Stimulated activated CD8-positive, alpha-beta memory T cell treated with anti-CD3 and anti-CD28 coated beads, Interleukin-4, amount 100 ng/mL, for 24 hours (primary cell): Measurements from ENCODE around the gene FNDC3B.
"Not testable (repeated sequence)": the region's sequence is repeated elsewhere in the genome, so short reads cannot be mapped to it uniquely, and the experiment has no call there.

Experiments
- DNase-seq: peaks from one replicate; pipeline ENCODE4 v3.0.0-alpha.2; 2020; ENCODE audit warnings: low read depth

Gene FNDC3B

DNA sequence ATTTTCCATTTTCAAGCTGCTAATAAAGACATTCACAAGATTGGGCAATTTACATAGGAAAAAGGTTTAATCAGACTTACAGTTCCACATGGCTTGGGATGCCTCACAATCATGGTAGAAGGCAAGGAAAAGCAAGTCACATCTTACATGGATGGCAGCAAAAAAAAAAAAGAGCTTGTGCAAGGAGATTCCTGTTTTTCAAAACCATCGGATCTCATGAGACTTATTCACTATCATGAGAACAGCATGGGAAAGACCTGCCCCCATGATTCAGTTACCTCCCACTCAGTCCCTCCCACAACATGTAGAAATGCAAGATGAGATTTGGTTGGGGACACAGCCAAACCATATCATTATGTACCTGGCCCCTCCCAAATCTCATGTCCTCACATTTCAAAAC, 202.0 kb downstream of the FNDC3B start:
- no peak for DNase-seq

DNA sequence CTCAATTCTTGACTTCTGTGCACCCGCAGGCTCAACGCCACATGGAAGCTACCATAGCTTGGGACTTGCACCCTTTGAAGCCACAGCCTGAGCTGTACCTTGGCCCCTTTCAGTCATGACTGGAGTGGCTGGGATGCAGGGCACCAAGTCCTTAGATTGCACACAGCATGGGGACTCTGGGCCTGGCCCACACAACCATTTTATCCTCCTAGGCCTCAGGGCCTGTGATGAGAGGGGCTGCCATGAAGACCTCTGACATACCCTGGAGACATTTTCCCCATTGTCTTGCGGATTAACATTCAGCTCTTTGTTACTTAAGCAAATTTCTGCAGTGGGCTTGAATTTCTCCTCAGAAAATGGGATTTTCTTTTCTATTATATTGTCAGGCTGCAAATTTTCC, 203.1 kb downstream of the FNDC3B start:
- DNase-seq: not testable (repeated sequence)

DNA sequence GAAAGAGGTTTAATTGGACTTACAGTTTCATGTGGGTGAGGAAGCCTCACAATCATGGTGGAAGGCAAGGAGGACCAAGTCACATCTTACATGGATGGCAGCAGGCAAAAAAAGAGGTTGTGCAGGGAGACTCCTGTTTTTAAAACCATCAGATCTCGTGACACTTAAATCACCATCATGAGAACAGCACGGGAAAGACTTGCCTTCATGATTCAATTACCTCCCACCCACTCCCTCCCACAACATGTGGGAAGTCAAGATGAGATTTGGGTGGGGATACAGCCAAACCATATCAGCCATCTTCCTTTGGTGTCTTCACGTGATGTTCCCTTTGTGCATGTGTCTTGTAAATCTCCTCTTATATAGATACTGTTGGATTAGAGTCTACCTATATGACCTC, 204.0 kb downstream of the FNDC3B start:
- DNase-seq: not testable (repeated sequence)

DNA sequence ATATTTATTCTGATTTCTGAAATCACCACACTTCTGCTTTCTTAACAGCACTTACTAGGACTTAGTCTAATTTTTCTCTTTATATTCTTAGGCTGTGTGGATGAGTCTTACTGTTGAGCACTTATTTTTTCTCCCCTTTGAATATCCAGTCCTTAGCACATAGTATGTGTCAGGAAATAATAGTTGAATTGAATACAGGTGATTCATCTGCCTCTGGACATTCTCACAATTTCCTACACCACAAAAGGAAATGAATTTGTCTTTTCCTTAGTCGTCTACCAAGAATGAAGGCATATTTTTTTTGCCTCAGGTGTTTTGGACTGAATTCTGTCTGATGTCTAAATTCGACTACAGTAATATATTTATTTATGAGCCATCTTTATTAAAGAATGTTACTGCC, 204.6 kb downstream of the FNDC3B start:
- DNase-seq: no peak

DNA sequence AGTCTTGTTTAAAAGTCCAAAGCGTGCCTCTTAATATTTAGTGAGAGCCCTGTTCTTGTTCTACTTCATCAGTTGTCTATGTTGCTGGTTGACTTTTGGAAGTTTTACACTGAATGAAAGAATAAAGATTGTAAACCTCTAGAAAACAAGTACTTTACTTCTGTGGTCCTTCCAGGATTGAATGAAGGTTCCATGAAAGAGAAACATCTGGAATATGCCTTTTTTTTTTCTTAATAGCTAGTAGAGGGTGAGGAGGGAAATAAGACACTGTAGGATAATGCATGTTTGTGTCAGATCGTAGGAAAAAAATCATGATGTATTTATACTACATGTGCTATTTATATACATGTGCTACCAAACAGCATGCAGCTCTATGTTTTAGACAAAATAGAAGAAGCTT, 205.9 kb downstream of the FNDC3B start:
- no peak for DNase-seq

DNA sequence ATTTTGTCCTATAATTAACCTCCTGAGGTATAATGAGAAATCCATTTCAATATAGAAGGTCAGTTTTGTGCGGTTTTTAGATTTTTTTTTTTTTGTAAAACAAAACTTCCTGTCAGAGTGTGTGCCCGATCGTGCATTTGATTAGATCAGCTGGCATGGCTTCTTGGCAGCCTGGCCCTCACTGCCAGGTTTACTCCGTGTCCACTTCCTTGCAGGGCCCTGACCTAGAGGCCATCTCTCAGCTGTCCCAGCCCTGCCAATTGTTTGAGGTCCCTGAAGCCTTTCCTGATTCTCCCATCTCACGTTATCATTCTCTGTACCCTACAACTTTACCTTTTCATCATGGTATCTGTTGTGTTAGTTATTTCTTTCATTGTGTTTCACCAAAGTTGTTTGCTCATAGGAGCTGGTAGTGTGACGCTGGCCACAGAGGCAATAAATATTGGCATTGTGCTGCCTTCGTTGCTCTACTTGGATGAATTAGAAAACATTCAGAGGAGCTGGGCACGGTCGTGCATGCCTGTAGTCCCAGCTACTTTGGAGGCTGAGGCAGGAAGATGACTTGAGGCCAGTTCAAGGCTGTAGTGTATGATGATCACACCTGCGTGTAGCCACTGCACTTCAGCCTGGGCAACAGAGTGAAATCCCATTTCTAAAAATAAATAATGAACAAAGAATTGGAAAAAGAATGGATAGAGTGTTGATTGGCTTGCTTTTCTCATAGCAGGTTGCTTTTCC, 206.9 kb downstream of the FNDC3B start:
- no peak for DNase-seq

DNA sequence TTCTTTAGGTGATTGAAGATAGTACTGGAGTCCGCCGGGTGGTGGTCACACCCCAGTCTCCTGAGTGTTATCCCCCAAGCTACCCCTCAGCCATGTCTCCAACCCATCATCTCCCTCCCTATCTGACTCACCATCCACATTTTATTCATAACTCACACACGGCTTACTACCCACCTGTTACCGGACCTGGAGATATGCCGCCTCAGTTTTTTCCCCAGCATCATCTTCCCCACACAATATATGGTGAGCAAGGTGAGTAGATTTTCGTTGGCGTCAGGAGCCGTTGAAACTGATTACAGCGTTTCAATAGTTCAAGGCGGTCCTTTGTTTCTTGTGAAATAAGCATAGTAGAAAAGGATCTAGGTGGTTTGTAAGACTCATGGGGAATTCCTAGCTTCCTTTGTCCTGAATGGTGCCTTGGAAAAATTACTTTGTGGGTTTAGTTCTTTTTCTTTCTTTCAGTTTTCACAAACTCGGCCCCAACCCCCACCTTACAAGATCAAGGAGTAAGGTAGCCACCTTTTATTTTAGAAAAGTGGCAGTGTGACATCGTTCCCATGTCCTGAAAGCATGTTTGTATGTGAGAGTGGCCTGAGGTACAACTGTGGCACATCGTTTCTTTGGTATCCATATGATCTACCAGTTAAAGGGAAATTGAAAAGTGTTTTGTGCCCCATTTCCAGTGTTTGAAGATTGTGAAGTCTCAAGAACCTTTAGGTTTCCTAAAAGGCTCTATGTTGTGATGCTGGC, 208.3 kb downstream of the FNDC3B start:
- no peak for DNase-seq

DNA sequence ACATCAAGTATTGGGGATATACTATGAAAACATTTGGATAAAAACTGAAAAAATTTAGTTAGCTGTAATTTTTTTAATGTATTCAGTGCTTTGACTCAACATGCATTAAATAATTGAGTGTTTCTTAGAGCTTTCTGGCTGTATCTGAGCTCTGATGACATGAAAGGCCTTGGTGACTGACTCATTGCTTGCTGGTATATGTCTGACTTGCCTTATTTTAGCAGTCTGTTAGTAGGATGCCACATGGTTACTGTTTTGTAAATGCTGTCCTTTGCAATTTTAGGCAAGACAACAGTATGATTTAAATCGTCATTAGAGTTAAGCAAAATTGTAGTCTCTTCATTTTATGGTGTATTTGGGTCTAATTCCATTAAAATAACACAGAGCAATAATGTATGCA, 209.7 kb downstream of the FNDC3B start:
- no peak for DNase-seq

DNA sequence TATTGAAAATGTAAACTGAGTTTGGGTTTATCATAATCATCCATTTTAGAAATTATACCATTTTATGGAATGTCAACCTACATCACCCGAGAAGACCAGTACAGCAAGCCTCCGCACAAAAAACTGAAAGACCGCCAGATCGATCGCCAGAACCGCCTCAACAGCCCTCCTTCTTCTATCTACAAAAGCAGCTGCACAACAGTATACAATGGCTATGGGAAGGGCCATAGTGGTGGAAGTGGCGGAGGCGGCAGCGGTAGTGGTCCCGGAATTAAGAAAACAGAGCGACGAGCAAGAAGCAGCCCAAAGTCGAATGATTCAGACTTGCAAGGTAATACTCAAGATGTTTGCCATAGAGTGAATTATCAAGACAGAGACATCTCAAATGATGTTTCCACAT, 211.8 kb downstream of the FNDC3B start:
- no peak for DNase-seq

DNA sequence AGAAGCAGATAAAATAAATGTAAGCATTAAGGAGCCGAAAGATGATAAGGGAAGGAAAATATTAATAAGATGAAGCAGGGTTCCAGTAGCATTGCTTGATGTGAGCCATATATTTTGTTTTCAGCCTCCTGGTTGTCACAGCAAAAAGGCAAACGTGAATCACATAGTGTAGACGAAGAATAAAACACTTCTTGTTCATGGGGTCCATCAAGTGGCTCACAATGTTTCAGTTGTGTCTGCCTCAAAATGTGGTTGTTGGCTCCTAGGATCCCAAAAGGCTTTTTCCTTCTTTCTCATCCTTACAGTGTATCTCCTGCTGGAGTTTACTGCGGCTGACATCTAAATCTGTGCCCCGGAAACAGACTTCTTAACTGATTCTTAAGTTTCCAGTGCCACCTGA, 213.8 kb downstream of the FNDC3B start:
- no peak for DNase-seq

DNA sequence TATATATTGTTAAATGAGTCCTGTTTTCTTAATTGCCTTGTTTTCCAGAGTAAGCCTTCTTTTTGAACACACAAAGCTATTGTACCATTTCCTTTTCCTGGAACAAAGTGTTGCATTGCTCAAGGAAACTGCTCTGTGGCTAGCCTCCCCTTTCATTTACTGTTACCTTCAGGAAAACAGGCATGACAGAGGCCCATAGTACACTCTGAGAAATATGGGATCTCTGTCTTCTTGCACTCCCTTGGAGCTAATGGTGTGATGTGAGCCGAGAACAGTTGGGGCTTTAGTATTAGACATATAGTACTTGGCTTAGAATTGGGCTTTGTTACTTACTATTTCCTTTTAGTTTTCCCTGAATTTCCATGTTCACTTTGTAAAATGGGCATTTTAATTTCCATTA, 215.2 kb downstream of the FNDC3B start:
- DNase-seq: no peak

DNA sequence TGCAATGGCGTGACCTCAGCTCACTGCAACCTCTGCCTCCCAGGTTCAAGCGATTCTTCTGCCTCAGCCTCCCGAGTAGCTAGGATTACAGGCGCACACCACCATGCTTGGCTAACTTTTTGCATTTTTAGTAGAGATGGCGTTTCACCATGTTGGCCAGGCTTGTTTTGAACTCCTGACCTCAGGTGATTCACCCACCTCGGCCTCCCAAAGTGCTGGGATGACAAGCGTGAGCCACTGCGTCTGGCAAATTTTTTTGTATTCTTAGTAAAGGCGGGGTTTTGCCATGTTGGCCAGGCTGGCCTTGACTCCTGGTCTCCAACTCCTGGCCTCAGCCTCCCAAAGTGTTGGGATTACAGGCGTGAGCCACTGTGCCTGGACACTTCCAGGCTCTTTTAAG, 215.9 kb downstream of the FNDC3B start:
- DNase-seq: not testable (repeated sequence)

DNA sequence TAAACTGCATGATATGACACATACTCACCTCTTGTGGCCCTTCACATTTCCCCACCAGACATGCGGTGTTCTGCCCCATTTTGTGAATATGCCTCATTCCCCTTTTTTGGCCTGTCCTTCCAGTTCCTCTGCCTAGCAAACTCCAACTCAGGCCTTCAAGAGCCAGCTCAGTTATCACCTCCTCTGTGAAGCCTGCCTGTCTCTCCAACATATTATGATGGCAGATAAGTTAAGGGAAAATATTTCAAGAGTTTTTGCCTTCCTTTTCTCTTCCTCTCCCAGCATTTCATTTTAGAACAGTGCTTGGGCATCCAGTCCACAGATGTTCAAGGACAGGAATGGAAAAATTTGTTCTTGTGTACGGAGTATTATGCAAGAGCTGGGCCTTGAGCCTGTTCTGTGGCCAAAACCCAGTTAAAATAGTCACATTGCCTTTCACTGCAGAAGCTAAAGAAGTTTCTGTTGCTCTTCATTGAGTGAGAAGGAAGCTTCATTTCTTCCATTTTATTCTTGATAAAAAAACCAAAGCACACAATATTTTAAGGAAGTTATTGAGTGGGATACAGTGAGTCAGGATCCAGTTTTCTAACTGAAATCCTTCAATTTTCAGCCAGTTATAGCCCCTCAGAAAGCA, 216.8 kb downstream of the FNDC3B start:
- DNase-seq: no peak

DNA sequence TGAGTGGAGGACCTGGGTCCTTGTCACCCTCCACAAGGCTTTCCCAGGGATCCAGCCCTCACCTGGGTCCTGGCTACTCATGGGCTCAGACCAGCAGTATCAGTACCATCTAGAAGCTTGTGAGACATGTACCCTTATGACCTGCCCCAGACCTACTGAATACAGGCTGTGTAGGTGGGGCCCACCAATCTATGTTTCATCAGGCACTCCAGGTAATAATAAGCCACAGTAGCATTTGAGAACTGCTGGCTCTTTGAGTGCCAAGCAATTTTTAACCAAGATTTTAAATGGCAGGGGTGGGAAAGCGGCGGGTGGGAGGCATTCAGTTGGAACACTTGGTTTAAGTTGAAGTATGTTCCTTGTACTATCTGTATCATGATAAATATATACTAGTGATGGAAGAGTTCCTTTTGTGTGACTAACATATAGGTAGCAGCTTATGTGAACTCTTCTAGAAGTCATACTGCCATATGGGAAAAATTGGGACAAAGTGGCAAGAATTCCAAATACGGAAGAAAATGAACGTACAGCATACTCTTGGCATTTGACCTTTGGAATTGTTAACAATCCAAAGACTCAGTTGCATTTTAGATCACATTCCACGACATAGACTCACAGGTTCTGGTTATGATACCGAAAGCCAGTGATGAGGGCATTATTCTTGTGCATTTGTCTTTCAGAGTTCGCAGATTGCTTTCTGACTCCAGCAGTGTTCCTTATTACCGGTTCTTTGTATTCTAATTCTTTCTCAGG, 218.4 kb downstream of the FNDC3B start:
- no peak for DNase-seq

DNA sequence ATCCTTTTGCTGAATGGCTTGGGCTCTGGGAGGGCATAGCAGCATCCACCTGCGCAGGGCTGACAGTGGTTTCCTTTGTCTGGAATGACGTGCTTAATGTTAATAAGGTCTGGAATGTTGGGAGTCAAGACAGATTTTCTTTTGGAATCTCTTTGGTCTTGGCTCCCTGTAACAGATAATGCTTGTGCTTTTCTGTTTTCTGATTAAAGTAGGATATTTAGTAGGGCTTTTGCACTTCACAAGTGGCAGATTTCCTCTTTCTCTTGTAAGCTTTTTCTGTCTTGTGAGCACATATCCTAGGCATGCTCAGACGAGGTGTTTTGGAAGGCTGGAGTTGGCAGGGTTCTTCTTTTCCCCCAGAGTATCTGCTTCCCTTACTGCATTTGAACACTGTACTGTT, 219.2 kb downstream of the FNDC3B start:
- no peak for DNase-seq

DNA sequence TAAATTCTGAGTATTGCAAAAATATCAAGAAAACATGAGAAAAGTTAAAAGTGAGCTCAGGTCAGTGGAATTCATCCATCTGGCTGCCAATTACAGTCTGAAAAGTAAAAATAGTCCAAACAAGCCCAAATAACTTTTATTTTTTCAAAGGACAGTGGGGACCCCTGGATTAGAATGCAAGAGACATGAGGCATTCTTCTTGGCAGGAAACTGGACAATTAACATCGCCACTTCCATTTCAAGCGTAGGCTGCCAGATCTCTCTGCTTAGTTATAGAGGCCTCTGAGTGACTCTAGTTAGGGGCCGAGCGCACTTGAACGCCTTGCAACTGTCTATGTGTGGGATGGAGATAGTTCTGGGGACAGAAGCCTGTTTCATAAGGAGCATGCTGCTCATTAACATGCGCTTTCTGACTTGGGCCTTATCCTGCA, 219.7 kb downstream of the FNDC3B start:
- DNase-seq: no peak

DNA sequence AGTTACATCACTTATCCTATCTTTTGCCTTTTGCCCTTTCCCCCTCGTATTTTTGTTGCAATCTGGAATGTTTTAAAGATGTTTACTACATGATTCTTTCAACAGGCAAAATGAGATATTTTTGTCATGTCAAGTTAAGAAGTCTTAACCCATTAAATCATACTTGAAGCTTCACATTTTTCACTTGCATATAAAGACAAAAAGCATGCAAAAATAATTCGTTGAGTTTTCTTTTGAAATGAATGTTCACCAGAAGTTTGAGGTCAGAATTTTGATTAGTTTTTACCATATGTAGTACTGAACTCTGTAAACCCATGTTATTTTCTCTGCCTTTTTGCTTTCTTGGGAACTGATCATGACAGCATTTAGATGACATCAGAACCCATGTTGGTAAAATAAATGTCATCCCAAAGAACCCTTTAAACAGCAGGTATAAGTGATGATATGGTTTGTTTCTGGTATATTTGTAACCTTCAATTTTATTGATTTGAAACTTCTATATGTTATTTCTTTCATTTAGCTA, 220.4 kb downstream of the FNDC3B start:
- DNase-seq: no peak

DNA sequence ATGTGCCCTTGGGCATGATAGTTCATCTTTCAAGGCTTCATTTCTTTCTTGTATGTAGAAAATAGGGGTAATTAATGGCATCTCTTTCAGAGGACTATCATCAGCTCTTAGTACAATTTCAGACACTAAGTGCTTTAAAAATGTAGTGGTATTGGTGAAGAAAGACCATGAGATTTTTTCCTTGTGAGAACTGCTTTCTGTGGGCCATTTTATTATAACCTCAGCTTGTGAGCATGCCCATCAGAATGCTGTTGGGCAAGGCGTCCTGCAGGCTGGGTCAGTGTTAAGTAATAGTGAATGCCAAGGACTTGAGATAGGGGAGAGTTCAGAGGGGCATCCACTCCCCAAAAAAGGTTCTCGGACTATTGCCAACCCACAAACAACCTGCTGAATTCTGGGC, 221.0 kb downstream of the FNDC3B start:
- no peak for DNase-seq

DNA sequence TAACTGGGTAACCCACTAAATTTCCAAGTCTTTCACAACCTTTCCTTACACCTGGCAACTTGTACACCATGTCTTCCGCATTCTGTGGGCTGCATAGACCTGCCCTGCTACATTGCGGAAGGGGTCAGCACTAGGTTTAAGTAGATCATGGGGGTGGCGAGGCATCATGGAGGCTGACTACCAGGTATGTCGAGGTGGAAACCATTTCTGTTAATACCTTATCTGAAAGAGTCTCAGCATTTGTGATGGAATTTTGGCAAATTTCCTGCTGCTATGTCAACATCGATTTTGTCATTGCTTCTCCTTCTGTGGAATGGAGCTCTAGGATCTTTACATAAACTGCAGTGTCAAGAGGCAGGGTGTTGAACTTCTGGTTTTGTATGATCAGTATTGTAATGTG, 221.7 kb downstream of the FNDC3B start:
- no peak for DNase-seq

DNA sequence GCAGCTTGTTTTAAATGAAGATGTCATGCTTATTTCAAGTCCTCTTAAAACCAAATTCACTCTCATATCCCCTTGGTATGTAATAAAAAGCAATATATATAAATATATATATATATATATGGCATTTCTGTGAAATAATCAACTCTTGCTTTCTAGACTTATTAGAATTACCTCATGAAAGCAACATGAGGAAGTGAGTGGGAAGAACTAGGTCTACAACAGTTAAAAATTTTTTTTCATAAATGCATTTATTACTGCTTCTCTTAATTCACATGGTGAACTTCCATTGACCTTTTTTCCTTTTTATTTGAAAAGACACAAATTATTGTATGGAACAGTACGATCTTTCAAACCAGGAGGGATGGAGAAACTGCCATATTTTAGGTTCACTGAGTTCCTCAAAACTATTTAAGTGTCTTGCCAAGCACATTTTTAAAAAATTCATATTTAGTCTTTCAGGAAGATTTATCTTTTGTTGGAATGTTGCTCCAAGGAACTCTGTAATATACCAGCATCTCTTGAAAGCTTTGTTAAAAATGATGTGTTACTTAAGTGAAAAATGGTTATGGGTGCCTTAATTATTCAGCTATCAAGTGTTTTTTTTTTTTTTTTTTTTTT, 223.7 kb downstream of the FNDC3B start:
- no peak for DNase-seq

DNA sequence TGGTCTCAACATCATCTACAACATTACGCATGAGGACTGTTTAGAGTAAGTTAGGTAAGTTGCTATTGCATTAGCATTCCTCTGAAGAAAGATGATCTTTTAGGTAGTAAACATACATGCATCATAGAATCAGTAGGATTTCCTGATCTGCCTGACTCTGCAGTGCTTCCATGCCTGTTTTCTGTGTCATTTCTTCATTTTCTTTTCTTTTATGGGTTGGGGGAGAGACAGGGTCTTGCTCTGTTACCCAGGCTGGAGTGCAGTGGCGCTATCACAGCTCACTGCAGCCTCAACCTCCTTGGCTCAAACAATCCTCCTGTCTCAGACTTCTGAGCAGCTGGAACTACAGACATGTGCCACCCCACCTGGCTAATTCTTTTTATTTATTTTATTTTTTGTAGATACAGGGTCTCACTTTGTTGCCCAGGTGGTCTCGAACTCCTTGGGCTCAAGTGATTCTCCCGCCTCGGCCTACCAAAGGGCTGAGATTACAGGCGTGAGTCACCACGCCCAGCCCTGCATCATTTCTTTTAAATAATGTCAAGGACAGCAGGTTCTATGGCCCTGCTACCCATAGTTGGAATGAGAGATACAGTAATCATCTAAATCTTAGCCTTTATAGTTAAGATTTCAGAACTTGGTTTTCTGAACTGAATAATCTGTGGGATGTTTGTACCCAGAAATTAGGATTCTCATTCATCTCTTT, 224.6 kb downstream of the FNDC3B start:
- DNase-seq: no peak
